HepG2 (cell line): ENCODE measurements around the gene NPY1R. TPM values are rescaled to one million over a fixed set of nuclear protein-coding genes. Genes with fewer than 3 reads are reported as not detected.

Experiments
- ATAC-seq: fragments of 200-7000 bp; cut with Tn5 transposase; 3 replicates; pipeline ENCODE4 v1.9.1; 2020; ENCODE audit warnings: mild to moderate bottlenecking, moderate library complexity
- BruUV-seq: library from RNA; stranded (reverse); fragments of 400-500 nt; replicated peaks from 2 replicates; lab custom pipeline; 2021; lab: Mats Ljungman, UMichigan
- CTCF ChIA-PET: fragments of 300-600 bp; formaldehyde crosslinking; extraction: SDS; loops from one replicate; lab custom pipeline; 2021; ENCODE audit warnings: low total read pairs, inconsistent platforms, low intra/inter-chr PET ratio; lab: Yijun Ruan, JAX
- POLR2A ChIA-PET: fragments of 350-600 bp; sonication (Branson Sonifier 250); formaldehyde crosslinking; loops from one replicate; lab custom pipeline; 2020; ENCODE audit warnings: antibody characterized with exemption, inconsistent platforms; lab: Yijun Ruan, JAX
- DNase-seq: peaks from one replicate; pipeline ENCODE4 v3.0.0-alpha.2; 2015; ENCODE audit warnings: low spot score
- FAIRE-seq: peaks from 3 replicates; lab custom pipeline; 2011; peaks lifted over from hg19 to GRCh38; lab: Jason Lieb, UNC
- H2AFZ ChIP-seq: one replicate; pipeline ENCODE4 v1.6.1; 2011; ENCODE audit warnings: low read length, inconsistent platforms
- H3K27ac ChIP-seq: fragments of 300-600 bp; 3 replicates; pipeline ENCODE4 v1.8.0; 2011; ENCODE audit warnings: mixed run types, mild to moderate bottlenecking, mixed read lengths, low read length, inconsistent platforms; ENCODE audit not compliant: insufficient read depth; ENCODE audit errors: extremely low read length
- H3K27me3 ChIP-seq, 2 experiments: fragments of 200-600 bp in 1 of 2; 2 replicates in 1 of 2; 3 replicates in 1 of 2; pipeline versions ENCODE4 v1.6.0 to v1.8.0; 2011; ENCODE audit warnings: low read length in 2 of 2, mild to moderate bottlenecking in 2 of 2, moderate library complexity in 2 of 2, inconsistent platforms in 1 of 2; ENCODE audit not compliant: insufficient read depth in 2 of 2, control insufficient read depth in 1 of 2
- H3K36me3 ChIP-seq, 2 experiments: fragments of 200-600 bp in 1 of 2; replicated peaks in 1 of 2; 2 replicates in 1 of 2; 3 replicates in 1 of 2; pipeline versions ENCODE4 v1.5.1 to v1.8.0; 2011; ENCODE audit warnings: low read length in 2 of 2, inconsistent platforms in 1 of 2; ENCODE audit not compliant: insufficient read depth in 2 of 2, control insufficient read depth in 1 of 2
- H3K4me1 ChIP-seq: 2 replicates; pipeline ENCODE4 v1.5.1; 2012; ENCODE audit warnings: low read length, inconsistent platforms; ENCODE audit not compliant: insufficient read depth
- H3K4me2 ChIP-seq: 2 replicates; pipeline ENCODE4 v1.6.0; 2011; ENCODE audit warnings: low read depth, low read length, inconsistent platforms
- H3K4me3 ChIP-seq, 3 experiments: fragments of 200-600 bp in 1 of 3; sonication (generic), shearing (Covaris generic) in 1 of 3; replicated peaks in 1 of 3; 2 replicates each; pipeline ENCODE4 v1.5.1; 2011 to 2016; ENCODE audit warnings: low read length in 3 of 3, inconsistent platforms in 2 of 3, low read depth in 2 of 3, mild to moderate bottlenecking in 2 of 3, control low read depth in 1 of 3, mixed read lengths in 1 of 3; ENCODE audit not compliant: insufficient read depth in 1 of 3
- H3K79me2 ChIP-seq: one replicate; pipeline ENCODE4 v1.6.1; 2011; ENCODE audit warnings: low read length, inconsistent platforms; ENCODE audit not compliant: insufficient read depth
- H3K9ac ChIP-seq: 2 replicates; pipeline ENCODE4 v1.6.0; 2011; ENCODE audit warnings: mild to moderate bottlenecking, low read depth, low read length, inconsistent platforms; ENCODE audit not compliant: insufficient read depth
- H3K9me3 ChIP-seq: 2 replicates; pipeline ENCODE4 v1.5.1; 2012; ENCODE audit warnings: mild to moderate bottlenecking, low read length
- H4K20me1 ChIP-seq: 2 replicates; pipeline ENCODE4 v1.6.0; 2011; ENCODE audit warnings: inconsistent platforms, mild to moderate bottlenecking, low read length, moderate library complexity; ENCODE audit not compliant: insufficient read depth
- FOXK1 ChIP-seq: sonication (generic); formaldehyde crosslinking; IDR thresholded peaks from 2 replicates; pipeline ENCODE4 v1.4.0; 2020; ENCODE audit warnings: low read depth, missing genetic modification reagents, borderline replicate concordance
- GPN1 ChIP-seq: sonication (generic); formaldehyde crosslinking; IDR thresholded peaks from 2 replicates; pipeline ENCODE4 v1.5.1; 2020; ENCODE audit warnings: missing genetic modification reagents, borderline replicate concordance
- RELA ChIP-seq: sonication (generic); formaldehyde crosslinking; IDR thresholded peaks from 2 replicates; pipeline ENCODE4 v1.4.0; 2020; ENCODE audit warnings: missing genetic modification reagents
- SNRNP70 ChIP-seq: fragments of 200-400 bp; formaldehyde crosslinking; IDR thresholded peaks from 2 replicates; pipeline ENCODE4 v1.6.1; 2017; ENCODE audit warnings: mild to moderate bottlenecking, low read depth, low read length, moderate library complexity
- SP4 ChIP-seq: sonication (generic); formaldehyde crosslinking; IDR thresholded peaks from 2 replicates; pipeline ENCODE4 v1.8.1; 2023; ENCODE audit warnings: mild to moderate bottlenecking, missing genetic modification reagents
- ZNF660 ChIP-seq: sonication (generic); formaldehyde crosslinking; IDR thresholded peaks from 2 replicates; pipeline ENCODE4 v1.5.1; 2020; ENCODE audit warnings: mild to moderate bottlenecking, low read depth, missing genetic modification reagents, borderline replicate concordance
- ZXDC ChIP-seq: sonication (generic); formaldehyde crosslinking; IDR thresholded peaks from 2 replicates; pipeline ENCODE4 v1.5.0; 2020; ENCODE audit warnings: mild to moderate bottlenecking, missing genetic modification reagents
- WGBS: methylation state at CpG from one replicate; pipeline ENCODE4 v1.1.6; 2017; ENCODE audit warnings: low lambda C conversion rate; 5-methylcytosine and 5-hydroxymethylcytosine counted together
- in situ Hi-C: cut with HindIII; loops from 2 replicates; pipeline ENCODE4 v1.10.0; 2017; ENCODE audit warnings: low pct_unique_long_range_greater_than_20kb; ENCODE audit not compliant: extremely low pct_ligation_motif_present
- intact Hi-C: fragments of 100-400 bp; cut with micrococcal nuclease; formaldehyde crosslinking; loops from one replicate; pipeline ENCODE4 v1.10.0; 2022; ENCODE audit not compliant: unreplicated experiment
- polyA plus RNA-seq, 8 experiments: library from polyadenylated mRNA; depleted of rRNA in 3 of 8; stranded (reverse) in 7 of 8; unstranded in 1 of 8; fragments of >200 nt; fragmentation: Illumina TruSeq in 4 of 8; extraction: Trizol in 4 of 8; gene quantifications; 2 replicates each; pipeline versions ENCODE4 v1.2.1 to v1.2.3, GENCODE V29; 2011 to 2016; ENCODE audit warnings: low read depth in 4 of 8, missing spikeins in 1 of 8, mixed read lengths in 1 of 8; ENCODE audit not compliant: insufficient read depth in 1 of 8
- total RNA-seq, 5 experiments: library from RNA; depleted of rRNA; stranded (reverse); fragments of >200 nt; fragmentation: Illumina TruSeq; extraction: Trizol; gene quantifications; 2 replicates each; pipeline ENCODE4 v1.2.3, GENCODE V29; 2016; ENCODE audit warnings: low read depth in 1 of 5

The NPY1R gene
- total and polyA plus RNA-seq, 2 of the 13 experiments (the other 11 are each of a cell fraction or from before 2014, with no cell fraction given) = not detected

- FAIRE-seq = no peak
- Histone ChIP-seq H3K27me3 (no peaks in the 10 kb centered on the region), H3K79me2 (no peaks in the 10 kb centered on the region), H3K9me3 (no peaks in the 10 kb centered on the region), H3K4me1 (no peaks in the 10 kb centered on the region), H3K4me3 (no peak overlapping the region), H3K4me2 (no peak overlapping the region), H3K27ac (no peak overlapping the region), H3K9ac (no peak overlapping the region), H4K20me1 (no peaks in the 10 kb centered on the region), H3K36me3 (no peaks in the 10 kb centered on the region), H2AFZ (no peak overlapping the region)
- TF ChIP-seq GPN1 (no peak), RELA (CRISPR knock-in tag) (no peak), ZNF660 (CRISPR knock-in tag) (no peak), ZXDC (CRISPR knock-in tag) (no peak), SP4 (CRISPR knock-in tag) (no peak), FOXK1 (no peak)
- intact Hi-C loops = no loop called here
- DNase-seq = no peak
- CTCF ChIA-PET = no interaction called here
- no peak for ATAC-seq
- POLR2A ChIA-PET = no interaction called here
- in situ Hi-C loops = no loop called here
- no TSS peak for BruUV-seq
- WGBS = 0% methylated on average over 1 of the region's 3 CpGs
Measured at GRCh38 chr4:163353054-163353453, 20.7 kb upstream of the NPY1R start.

GRCh38 chr4:163350672-163351071 lies 18.3 kb upstream of the NPY1R start:
- H3K27me3 ChIP-seq = no peaks in the 10 kb centered on the region
- in situ Hi-C loops = no loop called here
- ATAC-seq (no peak), FAIRE-seq (no peak), DNase-seq (no peak)
- H4K20me1 ChIP-seq = no peaks in the 10 kb centered on the region
- no peak overlapping the region for H3K4me2 ChIP-seq
- no peak overlapping the region for H3K9ac ChIP-seq
- intact Hi-C loops = no loop called here
- H3K4me1 ChIP-seq = no peaks in the 10 kb centered on the region
- TF ChIP-seq SNRNP70 = no peak
- no TSS peak for BruUV-seq
- H3K9me3 ChIP-seq = no peaks in the 10 kb centered on the region
- POLR2A ChIA-PET = no interaction called here
- H2AFZ ChIP-seq = no peak overlapping the region
- no peak overlapping the region for H3K4me3 ChIP-seq
- CTCF ChIA-PET = no interaction called here
- no peaks in the 10 kb centered on the region for H3K36me3 ChIP-seq
- H3K27ac ChIP-seq = no peak overlapping the region
- H3K79me2 ChIP-seq = no peaks in the 10 kb centered on the region
